Neutrophil (primary cell): ENCODE measurements around the gene DENND1A.

Experiments used
- H3K27ac ChIP-seq: fragments of 200-600 bp; sonication (generic); 2 replicates; pipeline ENCODE4 v1.5.1; 2016; ENCODE audit warnings: mild to moderate bottlenecking, moderate library complexity
- H3K27me3 ChIP-seq: fragments of 200-600 bp; sonication (generic); 2 replicates; pipeline ENCODE4 v1.6.0; 2016; ENCODE audit warnings: mild to moderate bottlenecking
- H3K36me3 ChIP-seq: fragments of 200-600 bp; sonication (generic); 2 replicates; pipeline ENCODE4 v1.5.1; 2017
- H3K4me1 ChIP-seq, 2 experiments: fragments of 200-600 bp in 1 of 2; sonication (generic) in 1 of 2; 1 replicate in 1 of 2; 2 replicates in 1 of 2; pipeline versions ENCODE4 v1.5.1 to v1.6.1; 2013 to 2016; ENCODE audit warnings: low read depth in 1 of 2, low read length in 1 of 2, mild to moderate bottlenecking in 1 of 2, moderate library complexity in 1 of 2; ENCODE audit not compliant: control insufficient read depth in 1 of 2, insufficient read depth in 1 of 2
- H3K4me3 ChIP-seq, 2 experiments: fragments of 200-600 bp in 1 of 2; sonication (generic) in 1 of 2; 1 replicate in 1 of 2; 2 replicates in 1 of 2; pipeline ENCODE4 v1.5.1; 2013 to 2016; ENCODE audit warnings: low read depth in 1 of 2, low read length in 1 of 2, mild to moderate bottlenecking in 1 of 2, moderate library complexity in 1 of 2
- H3K9me3 ChIP-seq: fragments of 200-600 bp; sonication (generic); 2 replicates; pipeline ENCODE4 v1.5.1; 2016
- CTCF ChIP-seq: fragments of 200-600 bp; sonication (generic); IDR thresholded peaks from 2 replicates; pipeline ENCODE4 v1.5.1; 2016; ENCODE audit warnings: antibody characterized with exemption

DENND1A gene

GRCh38 chr9:123606141-123606540 lies 323.8 kb downstream of the DENND1A start:
- Histone ChIP-seq H3K36me3 (peaks cover 11% of the 10 kb centered on the region), H3K9me3 (no peaks in the 10 kb centered on the region), H3K27ac (no peak overlapping the region), H3K4me3 (no peak overlapping the region), H3K4me1 (no peaks in the 10 kb centered on the region), H3K27me3 (no peaks in the 10 kb centered on the region)
- TF ChIP-seq CTCF, result no peak

GRCh38 chr9:123605286-123605685 lies 324.6 kb downstream of the DENND1A start:
- no peaks in the 10 kb centered on the region for H3K27me3 ChIP-seq
- no peak overlapping the region for H3K4me3 ChIP-seq
- H3K36me3 ChIP-seq, result peaks cover 11% of the 10 kb centered on the region
- no peak for TF ChIP-seq CTCF
- H3K27ac ChIP-seq, result no peak overlapping the region
- no peaks in the 10 kb centered on the region for H3K4me1 ChIP-seq
- H3K9me3 ChIP-seq, result no peaks in the 10 kb centered on the region

- no peaks in the 10 kb centered on the region for H3K27me3 ChIP-seq
Measured at GRCh38 chr9:123604861-123605260, 325.1 kb downstream of the DENND1A start.

GRCh38 chr9:123601828-123602227 lies 328.1 kb downstream of the DENND1A start:
- TF ChIP-seq CTCF, result no peak
- no peak overlapping the region for H3K4me3 ChIP-seq
- H3K4me1 ChIP-seq, result no peaks in the 10 kb centered on the region
- H3K36me3 ChIP-seq, result peaks cover 9% of the 10 kb centered on the region
- no peaks in the 10 kb centered on the region for H3K9me3 ChIP-seq
- H3K27me3 ChIP-seq, result no peaks in the 10 kb centered on the region
- H3K27ac ChIP-seq, result no peak overlapping the region

More at GRCh38 chr9:123604861-123605260, 325.1 kb downstream of the DENND1A start:
- Histone ChIP-seq H3K4me1 (no peaks in the 10 kb centered on the region), H3K27ac (no peak overlapping the region), H3K4me3 (no peak overlapping the region), H3K36me3 (peaks cover 11% of the 10 kb centered on the region), H3K9me3 (no peaks in the 10 kb centered on the region)
- no peak for TF ChIP-seq CTCF

- no peak overlapping the region for H3K4me3 ChIP-seq
- no peaks in the 10 kb centered on the region for H3K9me3 ChIP-seq
- no peaks in the 10 kb centered on the region for H3K27me3 ChIP-seq
- no peaks in the 10 kb centered on the region for H3K4me1 ChIP-seq
- no peak overlapping the region for H3K27ac ChIP-seq
- peaks cover 2% of the 10 kb centered on the region for H3K36me3 ChIP-seq
- no peak for TF ChIP-seq CTCF
Measured at GRCh38 chr9:123599781-123600180, 330.1 kb downstream of the DENND1A start.
